H1 (cell line): ENCODE measurements around the gene FSD1. TPM values are rescaled to one million over a fixed set of nuclear protein-coding genes. Genes with fewer than 3 reads are reported as not detected.

Experiments
- HDAC2 ChIP-seq, 2 experiments: fragments of 300-600 bp in 1 of 2; sonication (generic) in 1 of 2; IDR thresholded peaks; 2 replicates each; pipeline ENCODE4 v1.6.1; 2011 to 2012; ENCODE audit warnings: low read depth in 2 of 2, low read length in 2 of 2, mild to moderate bottlenecking in 2 of 2, moderate library complexity in 2 of 2, borderline replicate concordance in 1 of 2, inconsistent platforms in 1 of 2
- POLR2A ChIP-seq, 2 experiments: IDR thresholded peaks; 1 replicate in 1 of 2; 2 replicates in 1 of 2; pipeline ENCODE4 v1.6.1; 2011; ENCODE audit warnings: low read depth in 2 of 2, low read length in 2 of 2, mild to moderate bottlenecking in 2 of 2; ENCODE audit errors: control extremely low read depth in 1 of 2
- YY1 ChIP-seq: IDR thresholded peaks from 2 replicates; pipeline ENCODE4 v1.6.1; 2011; ENCODE audit warnings: low read depth, mild to moderate bottlenecking, low read length
- polyA plus RNA-seq, 7 experiments: library from polyadenylated mRNA; depleted of rRNA in 3 of 7; stranded (reverse) in 5 of 7; unstranded in 2 of 7; fragments of >200 nt in 5 of 7; fragments of 200-250 nt in 2 of 7; gene quantifications; 1 replicate in 5 of 7; 2 replicates in 1 of 7; 4 replicates in 1 of 7; pipeline versions ENCODE4 v1.2.1 to v1.2.3, GENCODE V29; 2011 to 2013; ENCODE audit warnings: missing spikeins in 2 of 7, mixed read lengths in 2 of 7
- total RNA-seq: library from RNA; stranded (reverse); fragmentation: NEBNext Ultra II Directional; extraction: Animal tissue kit (Norgen Biotek cat#: 25700); gene quantifications from 2 replicates; pipeline ENCODE4 v1.2.1, GENCODE V29; 2021

FSD1 gene
- total and polyA plus RNA-seq, 2 of the 8 experiments (the other 6 are each of a cell fraction or from before 2014, with no cell fraction given), result 58.8 to 181 TPM

DNA sequence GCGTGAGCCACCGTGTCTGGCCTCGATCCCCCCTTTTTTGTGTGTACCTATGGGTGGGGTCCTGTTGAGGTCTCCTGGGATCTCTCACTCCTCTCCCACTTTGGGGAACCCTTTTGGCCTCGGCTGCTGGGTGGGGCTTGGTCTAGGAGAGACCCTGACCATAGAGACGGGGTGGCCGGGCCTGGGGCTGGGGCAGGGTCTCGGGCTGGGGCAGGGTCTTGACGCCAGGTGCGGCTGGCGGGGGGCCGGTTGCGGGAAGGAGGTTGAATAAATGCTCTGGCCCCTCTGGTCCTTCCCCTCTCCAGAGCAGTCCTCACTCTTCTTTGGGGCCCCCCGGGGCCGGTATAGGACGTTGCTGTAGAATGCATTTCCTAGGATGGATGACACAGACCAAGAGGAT, 11.9 kb upstream of the FSD1 start (continued):
- TF ChIP-seq YY1, result no peak
- TF ChIP-seq HDAC2 (IDR thresholded peaks at IDR 0.05; ENCODE audit: borderline replicate concordance in 1 of 2, low read depth in 2 of 2, low read length in 2 of 2), result no peak
- TF ChIP-seq POLR2A (IDR thresholded peaks at IDR 0.05; ENCODE audit: control extremely low read depth in 1 of 2, low read depth in 2 of 2, low read length in 2 of 2), result no peak
